Limb (tissue), 2 donors: ENCODE measurements around the gene HPS4.
A peak's percentile ranks its signal among the peaks of the same experiment; 100 is the strongest.

Source experiments
- DNase-seq, 2 donors: peaks; one replicate each; pipeline ENCODE4 v3.0.0-alpha.2; 2016; ENCODE audit errors: extremely low spot score in 2 of 2

HPS4 gene

GRCh38 chr22:26466196-26466595, 17.4 kb downstream of the HPS4 start:
- no peak for DNase-seq

GRCh38 chr22:26464312-26464711, 19.3 kb downstream of the HPS4 start:
- DNase-seq = no peak

GRCh38 chr22:26463688-26464087, 19.9 kb downstream of the HPS4 start:
- no peak for DNase-seq

GRCh38 chr22:26463101-26463661, 20.4 kb downstream of the HPS4 start:
- peak in 1 of 2 donors; percentile 58 for DNase-seq

- DNase-seq = no peak
Measured at GRCh38 chr22:26462641-26463040, 20.9 kb downstream of the HPS4 start.

GRCh38 chr22:26462051-26462450, 21.5 kb downstream of the HPS4 start:
- no peak for DNase-seq

- peak; percentile 45 to 77 for DNase-seq
Measured at GRCh38 chr22:26461188-26461810, 22.3 kb downstream of the HPS4 start.

GRCh38 chr22:26460202-26460601, 23.4 kb downstream of the HPS4 start:
- DNase-seq = no peak

- DNase-seq = no peak
Measured at GRCh38 chr22:26457661-26458272, 25.8 kb downstream of the HPS4 start.

DNA sequence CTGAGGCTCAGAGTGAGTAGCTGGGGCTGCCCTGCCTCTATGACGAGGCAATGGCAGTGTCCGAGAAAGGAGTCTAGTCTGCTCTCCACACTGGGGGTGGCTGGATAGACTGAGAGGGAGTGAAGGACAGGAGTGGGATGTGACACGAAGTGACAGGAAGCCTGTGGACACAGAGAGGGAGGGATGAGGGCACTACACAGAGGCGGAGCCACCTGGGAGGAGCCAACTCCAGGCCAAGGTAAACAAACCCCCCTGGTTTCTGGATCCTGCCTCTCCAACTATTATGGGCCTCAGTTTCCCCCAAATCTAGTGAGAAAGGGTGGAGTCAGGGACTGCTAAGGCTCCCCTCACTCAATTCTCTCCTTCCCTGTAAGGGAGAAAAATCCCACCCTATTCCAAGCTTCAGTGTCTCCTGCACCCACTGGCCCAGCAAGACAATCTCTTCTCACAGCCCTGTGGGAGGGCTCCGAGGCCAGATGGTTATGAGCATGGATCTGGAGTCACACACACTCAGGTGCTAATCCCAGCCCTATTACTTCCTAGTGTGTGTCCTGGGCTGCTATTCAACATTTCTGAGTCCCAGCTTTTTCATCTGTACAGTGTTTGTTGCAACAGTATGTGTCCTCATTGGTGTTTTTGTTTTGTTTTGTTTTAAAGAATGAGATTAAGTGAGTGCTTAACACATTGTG, 29.6 kb downstream of the HPS4 start:
- no peak for DNase-seq

DNA sequence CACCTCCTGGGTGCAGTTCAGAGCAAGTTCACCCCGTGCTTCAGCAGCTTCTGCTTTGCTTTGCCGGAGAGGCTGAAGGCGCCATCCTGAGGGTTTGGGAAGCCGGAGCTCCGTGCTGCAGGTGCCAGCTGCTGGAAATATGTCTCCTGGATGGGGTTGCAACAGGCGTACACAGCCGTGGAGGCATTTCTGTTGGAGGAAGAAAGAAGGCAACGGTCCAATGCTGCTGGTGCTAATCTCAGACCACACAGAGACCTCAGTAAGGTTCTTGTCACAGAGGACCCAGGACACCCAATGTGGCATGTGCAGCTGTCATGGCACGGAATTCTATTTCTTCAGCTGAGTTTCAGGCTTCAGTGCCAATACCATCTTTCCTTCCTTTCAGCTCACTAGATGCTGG, 30.4 kb downstream of the HPS4 start:
- peak in 1 of 2 donors; percentile 27 for DNase-seq

DNA sequence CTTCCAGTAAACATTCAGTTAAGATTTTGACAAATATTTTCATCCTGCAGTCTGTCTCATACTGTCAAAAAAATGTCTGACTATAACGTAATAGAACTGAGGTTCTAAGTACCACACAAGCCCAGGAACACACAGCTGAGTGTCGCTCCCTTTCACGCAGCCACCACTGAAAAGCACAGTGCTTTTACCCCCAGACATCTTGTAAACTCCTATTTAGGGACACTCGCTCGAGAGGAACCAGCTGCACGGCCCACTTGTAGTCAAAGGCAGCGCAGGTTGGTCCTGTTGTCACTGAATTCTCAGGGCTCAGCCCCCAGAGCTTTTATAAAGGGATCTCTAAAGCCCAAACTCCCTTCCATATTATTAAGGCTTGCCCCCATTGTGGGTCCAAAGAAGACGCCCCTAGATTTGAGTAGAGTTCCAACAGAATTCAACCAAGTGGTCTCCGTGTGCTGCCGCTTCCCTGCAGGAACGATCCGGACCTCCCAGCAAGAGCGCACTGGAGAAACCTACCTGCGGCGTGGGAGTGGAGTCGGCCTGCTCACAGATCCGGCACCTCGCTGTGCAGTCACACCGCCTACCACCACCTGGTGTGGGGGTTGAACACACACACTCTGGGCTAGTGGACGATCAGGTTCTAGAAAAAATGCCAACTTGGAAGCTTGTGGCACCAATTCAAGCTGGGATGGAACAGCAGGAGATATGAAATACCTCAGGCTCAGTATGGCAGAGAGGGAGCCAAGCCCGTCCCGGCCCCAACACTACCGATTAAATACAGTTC, 31.2 kb downstream of the HPS4 start:
- DNase-seq = no peak

DNA sequence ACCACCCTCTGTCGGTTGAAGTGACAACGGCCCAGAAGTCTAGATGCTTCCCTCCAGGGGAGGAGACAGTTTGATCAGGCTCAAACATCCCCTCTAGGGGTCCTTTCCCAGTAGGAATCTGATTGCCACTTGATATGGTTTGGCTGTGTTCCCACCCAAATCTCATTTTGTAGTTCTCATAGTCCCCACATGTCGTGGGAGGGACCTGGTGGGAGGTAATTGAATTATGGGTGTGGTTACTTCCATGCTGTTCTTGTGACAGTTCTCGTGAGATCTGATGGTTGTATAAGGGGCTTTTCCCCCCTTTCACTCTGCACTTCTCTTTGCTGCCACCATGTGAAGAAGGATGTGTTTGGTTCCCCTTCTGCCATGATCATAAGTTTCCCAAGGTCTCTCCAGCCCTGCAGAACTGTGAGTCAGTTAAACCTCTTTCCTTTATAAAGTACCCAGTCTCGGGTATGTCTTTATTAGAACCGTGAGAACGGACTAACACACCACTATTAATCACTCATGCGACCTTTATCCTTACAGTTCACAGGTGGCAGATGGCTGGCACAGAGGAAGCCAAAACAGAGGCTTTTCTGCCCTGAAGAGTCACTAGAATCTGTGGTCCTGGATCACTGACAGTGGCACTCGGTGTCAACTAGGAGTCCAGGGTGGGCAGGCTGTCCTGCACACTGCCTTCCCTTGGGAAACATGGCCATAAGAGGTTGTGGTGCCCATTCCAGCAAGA, 33.0 kb downstream of the HPS4 start:
- no peak for DNase-seq

DNA sequence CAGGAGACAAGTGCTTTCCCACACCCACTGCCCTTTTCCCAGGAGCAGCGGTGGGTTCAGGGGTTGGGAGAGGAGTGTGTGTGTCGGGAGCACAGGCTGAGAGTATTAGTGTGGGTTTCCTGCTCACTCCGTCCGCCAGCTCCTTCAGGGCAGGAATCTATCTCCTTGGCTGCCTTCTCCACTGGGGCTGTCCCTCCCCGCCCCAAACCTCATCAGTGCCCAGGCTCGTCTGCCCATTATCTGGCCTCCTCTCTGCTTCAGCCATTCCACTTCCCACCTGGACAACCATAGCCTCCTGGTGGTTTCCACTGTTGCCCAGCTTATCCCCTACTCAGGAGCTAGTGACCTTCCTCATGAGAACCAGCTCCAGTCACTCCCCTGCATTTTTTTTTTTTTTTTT, 34.6 kb downstream of the HPS4 start:
- DNase-seq = no peak

DNA sequence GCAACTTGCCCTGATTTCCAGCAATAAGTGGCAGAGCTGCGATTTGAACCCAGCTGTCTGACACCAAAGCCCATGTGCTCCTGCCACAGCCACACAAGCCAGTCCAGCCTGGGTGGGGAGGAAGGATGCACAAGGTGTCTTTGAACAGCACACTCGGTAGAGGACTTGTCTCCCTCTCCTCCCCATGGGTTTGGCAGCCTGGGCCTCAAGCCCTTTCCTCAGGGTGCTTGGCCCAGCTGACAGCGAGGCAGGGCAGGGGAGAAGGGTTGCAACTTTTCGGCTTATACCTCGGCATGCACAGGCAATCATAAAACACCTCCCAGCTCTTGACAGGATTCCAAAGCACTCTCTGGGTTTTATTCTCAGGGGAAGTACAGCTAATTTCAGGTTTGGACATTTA, 35.2 kb downstream of the HPS4 start:
- no peak for DNase-seq

GRCh38 chr22:26447584-26448329, 35.8 kb downstream of the HPS4 start:
- no peak for DNase-seq

- no peak for DNase-seq
Measured at GRCh38 chr22:26446808-26447515, 36.6 kb downstream of the HPS4 start.

GRCh38 chr22:26445577-26446275, 37.9 kb downstream of the HPS4 start:
- no peak for DNase-seq

- no peak for DNase-seq
Measured at GRCh38 chr22:26444777-26445176, 38.8 kb downstream of the HPS4 start.
